GM12874 (cell line): ENCODE results near the gene PTPN1.

Source experiments
- TF ChIP-seq, protein P1 (sequence below): IDR thresholded peaks from 2 replicates; pipeline ENCODE4 v1.5.1; 2011; ENCODE audit warnings: low read depth, mild to moderate bottlenecking, control low read depth, low read length, moderate library complexity; ENCODE audit not compliant: insufficient read depth

Gene PTPN1

DNA sequence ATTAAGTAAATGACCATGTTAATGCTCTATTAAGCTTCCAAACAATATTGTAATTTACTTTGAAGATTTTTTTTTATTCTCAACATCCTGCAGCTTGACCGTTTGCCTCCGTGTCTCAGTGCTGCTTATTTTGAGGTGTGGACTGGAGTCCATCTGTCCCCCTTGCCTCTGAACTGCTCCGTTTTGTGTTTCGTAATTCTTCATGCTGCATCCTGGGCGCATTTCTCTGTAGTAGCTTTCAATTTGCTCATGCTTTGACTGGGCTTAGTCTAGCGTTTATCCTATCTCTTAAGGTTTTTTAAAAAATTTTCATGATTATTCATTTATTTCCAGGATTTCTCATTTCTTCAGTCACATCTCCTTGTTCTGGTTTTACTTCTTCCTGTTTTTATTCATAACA lies 37.8 kb downstream of the PTPN1 start:
- TF ChIP-seq, protein P1, sequence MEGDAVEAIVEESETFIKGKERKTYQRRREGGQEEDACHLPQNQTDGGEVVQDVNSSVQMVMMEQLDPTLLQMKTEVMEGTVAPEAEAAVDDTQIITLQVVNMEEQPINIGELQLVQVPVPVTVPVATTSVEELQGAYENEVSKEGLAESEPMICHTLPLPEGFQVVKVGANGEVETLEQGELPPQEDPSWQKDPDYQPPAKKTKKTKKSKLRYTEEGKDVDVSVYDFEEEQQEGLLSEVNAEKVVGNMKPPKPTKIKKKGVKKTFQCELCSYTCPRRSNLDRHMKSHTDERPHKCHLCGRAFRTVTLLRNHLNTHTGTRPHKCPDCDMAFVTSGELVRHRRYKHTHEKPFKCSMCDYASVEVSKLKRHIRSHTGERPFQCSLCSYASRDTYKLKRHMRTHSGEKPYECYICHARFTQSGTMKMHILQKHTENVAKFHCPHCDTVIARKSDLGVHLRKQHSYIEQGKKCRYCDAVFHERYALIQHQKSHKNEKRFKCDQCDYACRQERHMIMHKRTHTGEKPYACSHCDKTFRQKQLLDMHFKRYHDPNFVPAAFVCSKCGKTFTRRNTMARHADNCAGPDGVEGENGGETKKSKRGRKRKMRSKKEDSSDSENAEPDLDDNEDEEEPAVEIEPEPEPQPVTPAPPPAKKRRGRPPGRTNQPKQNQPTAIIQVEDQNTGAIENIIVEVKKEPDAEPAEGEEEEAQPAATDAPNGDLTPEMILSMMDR: no peak

DNA sequence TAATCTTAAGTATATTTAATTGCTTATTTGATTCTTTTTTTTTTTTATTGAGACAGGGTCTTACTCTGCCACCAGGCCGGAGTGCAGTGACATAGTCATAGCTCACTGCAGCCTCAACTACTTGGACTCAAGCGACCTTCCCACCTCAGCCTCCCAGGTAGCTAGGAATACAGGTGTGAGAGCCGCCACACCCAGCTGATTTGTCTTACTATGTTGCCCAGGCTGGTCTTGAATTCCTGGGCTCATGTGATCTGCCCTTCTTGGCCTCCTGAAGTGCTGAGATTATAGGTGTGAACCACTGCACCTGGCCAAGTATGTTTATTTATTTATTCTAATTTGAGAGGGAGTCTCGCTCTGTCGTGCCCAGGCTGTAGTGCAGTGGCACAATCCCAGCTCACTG lies 38.2 kb downstream of the PTPN1 start:
- TF ChIP-seq, protein P1: no peak

GRCh38 chr20:50550531-50550930 lies 40.3 kb downstream of the PTPN1 start:
- TF ChIP-seq, protein P1: no peak

GRCh38 chr20:50551288-50551687 lies 41.1 kb downstream of the PTPN1 start:
- TF ChIP-seq, protein P1: no peak

DNA sequence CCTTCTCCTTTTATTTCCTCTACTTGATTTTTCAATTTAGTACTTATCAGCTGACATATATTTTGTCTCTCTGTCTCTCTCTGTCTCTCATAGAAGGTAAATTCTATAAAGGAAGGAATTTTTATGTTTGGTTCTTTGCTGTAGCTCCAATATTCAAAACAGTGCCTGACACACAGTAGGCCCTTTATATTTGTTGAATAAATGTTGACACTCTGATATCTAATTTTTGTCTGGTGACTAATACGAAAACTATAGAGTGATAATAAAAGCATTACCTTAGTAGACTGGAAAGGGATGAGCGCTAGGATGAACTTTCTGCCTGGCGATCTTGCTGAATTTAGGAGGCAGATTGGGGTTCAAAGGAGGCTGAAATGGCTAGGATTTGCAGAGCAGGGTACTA lies 42.8 kb downstream of the PTPN1 start:
- TF ChIP-seq, protein P1: no peak

GRCh38 chr20:50554694-50555579 lies 44.8 kb downstream of the PTPN1 start:
- TF ChIP-seq, protein P1: no peak

DNA sequence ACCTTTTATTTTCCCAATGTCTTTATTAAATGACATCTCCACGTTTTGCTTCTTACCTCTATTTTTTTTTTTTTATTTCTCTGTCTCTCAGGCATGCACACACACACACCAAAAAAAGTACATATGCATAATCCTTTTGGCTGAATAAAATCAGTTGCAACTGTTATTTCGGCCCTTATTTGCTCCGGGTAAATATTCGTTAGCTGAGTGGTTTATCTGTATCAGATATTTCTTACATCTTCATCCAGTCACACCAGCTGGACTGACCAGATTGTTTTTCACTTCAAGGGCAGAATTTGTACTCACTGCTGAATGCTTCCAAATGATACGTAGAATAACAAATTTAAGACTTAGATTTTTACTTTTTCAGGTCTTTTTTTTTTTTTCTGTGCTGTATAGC lies 45.5 kb downstream of the PTPN1 start:
- TF ChIP-seq, protein P1: no peak
